GM19043 (cell line): ENCODE data around the gene TLK1.
A peak's percentile ranks its signal among the peaks of the same experiment; 100 is the strongest.
"Not testable (repeated sequence)": the region's sequence is repeated elsewhere in the genome, so short reads cannot be mapped to it uniquely, and the experiment has no call there.

Source experiments
- ATAC-seq: cut with Tn5 transposase; IDR thresholded peaks from one replicate; pipeline ENCODE4 v1.9.1; 2021; ENCODE audit warnings: low read depth; ENCODE audit not compliant: unreplicated experiment

The TLK1 gene

DNA sequence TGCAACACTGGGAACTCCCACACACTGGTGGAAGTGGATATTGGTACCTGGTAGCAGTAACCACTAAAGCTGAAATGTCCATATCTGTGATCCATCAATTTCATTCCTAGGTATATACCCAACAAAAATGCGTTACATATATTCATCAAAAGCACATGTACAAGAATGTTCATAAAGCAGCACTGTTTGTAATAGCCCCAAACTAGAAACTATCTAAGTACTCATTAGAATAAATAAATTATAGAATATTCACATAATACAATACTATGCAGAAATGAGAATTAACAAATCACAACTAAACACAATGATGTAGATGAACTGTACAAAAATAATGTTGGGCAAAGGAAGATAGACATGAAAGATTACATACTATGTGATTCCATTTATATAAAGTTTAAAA, 11.1 kb upstream of the TLK1 start:
- ATAC-seq: no peak

DNA sequence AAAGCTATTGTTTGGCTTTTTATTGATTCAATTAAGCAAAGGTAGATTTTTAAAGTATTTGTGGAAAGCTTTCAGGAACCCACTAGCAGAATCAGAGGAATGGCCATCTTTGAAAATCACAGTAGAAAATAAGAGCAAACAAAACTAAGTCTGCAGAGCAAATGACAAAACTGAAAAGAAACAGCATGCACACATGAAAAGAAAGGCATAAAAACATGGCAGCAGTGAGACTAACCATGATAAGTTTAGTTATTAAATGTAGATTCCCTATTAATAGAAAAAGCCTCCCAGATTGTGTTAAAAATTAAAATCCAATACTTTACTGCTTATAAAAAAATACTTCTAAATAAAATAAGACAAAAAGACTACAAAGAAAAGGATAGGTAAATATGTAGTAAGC, 9.1 kb upstream of the TLK1 start:
- no peak for ATAC-seq

DNA sequence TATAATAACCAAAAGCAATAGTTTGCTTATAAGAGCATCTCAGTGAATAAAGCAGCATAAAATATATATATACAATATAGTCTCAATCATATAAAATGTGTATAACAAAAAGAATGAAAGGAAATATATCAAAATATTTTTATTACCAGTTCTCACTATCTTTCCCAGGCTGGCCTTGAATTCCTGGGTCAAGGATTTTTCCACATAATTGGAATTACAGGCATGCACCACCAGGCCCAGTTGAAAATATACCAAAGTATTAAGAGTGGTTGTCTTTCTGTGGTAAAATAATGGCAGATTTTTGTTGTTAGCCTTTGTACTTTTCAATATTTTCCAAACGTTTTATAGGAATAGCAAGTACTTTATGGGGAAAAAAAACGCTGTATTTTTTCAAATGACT, 8.6 kb upstream of the TLK1 start:
- ATAC-seq: no peak

DNA sequence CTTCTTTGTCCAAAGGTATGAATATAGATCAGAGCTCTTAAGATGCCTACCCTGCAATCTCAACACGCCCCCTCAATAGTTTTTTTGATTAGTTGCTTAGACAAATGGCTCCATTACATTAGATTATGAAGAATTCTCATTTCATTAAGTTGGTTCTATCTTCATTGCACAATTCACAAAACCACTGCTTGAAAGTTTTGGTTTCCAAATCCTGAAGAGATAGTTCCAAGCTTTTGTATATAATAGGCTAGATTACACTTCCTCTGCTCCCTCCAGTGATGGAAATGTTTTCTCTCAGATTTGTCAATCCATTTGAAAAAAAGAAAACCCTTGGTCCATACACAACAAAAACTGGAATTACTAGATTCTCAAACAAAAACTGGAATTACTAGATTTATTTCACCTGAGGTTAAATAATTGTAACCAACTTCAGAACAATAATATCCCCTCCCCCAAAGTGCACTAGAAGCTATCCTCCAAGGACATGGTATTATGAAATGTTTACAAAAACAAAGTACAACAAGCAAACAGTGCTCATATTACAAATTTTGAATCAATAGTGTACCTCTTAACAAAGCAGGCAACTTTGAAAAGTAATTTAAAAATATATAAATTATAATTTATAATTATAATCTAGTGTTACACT, 6.8 kb upstream of the TLK1 start:
- no peak for ATAC-seq

DNA sequence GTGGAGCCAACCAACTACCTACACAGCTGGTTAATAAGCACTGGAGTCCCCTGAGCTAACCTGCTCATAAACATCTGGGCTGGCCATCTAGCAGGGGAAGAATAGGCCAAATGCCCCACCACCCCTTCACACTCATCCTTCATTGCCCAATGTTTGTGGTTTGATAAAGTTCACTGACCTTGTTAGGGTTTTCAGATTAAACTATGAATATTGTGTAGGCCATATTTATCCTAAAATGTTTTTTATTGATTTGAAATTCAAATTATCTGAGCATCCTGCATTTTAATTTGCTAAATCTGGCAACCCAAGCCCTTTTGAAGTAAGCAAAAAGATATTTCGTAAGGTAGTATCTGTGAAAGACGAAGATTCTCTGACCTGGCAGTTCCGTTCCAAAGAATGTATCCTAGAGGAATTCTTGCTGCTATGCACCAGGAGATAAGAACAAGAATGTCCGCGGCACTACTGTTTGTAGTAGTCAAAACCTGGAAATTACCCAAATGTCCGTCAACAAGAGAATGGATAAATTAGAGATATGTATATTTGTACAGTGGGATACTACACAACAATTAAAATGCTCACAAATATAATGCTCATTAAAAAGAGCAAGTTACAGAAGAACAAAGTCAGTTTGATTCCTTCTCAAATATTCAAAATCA, 5.8 kb upstream of the TLK1 start:
- no peak for ATAC-seq

DNA sequence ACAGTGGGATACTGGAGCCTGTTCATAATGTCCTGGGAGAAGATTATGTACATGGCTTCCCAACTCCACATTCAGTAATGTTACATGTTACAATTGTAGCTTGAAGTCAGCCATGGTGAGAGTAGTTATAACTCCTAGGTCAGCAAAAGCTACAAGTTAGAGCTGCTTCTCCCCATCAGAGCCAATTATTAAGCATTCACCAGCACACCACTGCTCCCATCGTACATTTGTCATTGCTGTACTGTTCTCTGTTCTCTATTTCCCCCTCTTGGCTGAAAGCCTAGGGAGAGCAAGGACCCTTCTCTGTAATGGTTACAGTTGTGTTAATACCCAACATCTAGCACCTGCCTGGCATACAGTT, 5.3 kb upstream of the TLK1 start:
- no peak for ATAC-seq

DNA sequence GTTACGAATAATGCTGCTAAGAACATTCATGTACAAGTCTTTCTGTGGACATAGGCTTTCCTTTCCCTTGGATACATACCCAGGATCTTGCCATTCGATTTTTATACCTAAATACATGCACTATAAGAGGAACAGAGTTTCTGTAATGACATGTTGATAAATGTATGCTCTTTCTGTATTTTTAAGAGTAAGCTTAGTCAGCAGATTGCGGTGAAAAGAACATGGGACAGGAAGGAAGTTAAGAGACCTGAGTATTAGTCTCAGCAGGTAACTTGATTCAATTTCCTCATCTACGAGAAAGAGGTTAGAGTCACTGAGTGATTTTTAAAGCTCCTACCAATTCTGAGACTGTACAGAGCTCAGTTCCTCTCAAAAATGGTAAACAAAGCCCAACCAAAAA, 2.6 kb upstream of the TLK1 start:
- no peak for ATAC-seq

DNA sequence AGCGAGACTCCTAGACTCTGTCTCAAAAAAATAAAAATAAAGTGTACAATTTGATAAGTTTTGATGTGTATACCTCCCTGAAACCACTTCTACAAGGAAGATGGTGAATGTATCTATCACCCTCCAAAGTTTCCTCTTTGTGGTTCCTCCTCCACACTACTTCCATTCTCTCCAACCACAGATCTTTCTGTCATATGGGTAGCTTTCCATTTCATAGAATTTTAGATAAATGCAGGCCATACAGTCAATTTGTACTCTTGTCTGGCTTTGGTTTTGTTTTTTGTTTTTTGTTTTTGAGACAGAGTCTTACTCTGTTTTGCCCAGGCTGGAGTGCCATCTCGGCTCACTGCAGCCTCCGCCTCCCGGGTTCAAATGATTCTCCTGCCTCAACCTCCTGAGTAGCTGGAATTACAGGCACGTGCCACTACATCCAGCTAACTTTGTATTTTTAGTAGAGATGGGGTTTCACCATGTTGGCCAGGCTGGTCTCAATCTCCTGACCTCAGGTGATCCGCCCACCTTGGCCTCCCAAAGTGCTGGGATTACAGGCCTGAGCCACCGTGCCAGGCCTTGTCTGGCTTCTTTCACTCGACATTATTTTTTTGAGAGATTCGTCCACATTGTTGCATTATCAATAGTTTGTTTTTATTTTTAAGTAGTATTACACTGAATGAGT, 2.0 kb upstream of the TLK1 start:
- ATAC-seq: not testable (repeated sequence)

DNA sequence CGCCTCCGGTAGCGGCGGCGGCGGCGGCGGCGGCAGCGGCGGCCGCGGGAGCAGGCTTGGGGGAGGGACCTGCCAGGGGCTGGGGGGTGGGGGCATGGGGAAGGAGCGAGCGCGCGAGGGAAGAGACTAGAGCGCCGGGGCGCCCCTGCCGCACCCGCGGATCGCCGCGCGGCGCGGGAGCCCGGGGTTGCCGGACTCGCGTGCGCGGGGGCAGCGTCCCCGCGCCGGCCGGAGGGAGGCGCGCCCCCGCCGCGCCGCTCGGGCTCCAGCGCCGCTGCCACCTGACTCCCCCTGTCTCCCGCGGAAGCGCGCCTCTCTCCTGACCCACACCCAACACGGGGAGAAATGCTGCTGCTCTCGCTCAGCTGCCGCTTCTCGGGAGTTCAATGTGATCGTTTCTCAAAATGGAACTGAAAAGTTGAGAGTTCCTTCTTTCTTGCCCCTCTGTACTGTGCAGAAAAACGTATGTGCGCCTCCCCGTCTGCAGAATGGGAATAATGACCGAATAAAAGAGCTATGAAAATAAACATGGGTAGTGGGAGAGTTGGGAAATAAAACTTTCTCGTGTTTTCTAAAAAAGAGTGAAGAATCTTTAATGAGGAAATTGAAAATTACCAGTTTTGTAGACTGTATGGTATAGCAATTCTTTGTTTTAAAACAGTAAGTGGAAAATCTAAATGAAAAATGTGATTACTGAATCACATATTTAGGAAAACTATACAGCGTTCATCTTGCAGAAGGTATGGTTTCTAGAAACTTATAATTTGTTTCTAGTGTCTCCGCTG, 455 bp upstream of the TLK1 start:
- ATAC-seq: peak; percentile 43

DNA sequence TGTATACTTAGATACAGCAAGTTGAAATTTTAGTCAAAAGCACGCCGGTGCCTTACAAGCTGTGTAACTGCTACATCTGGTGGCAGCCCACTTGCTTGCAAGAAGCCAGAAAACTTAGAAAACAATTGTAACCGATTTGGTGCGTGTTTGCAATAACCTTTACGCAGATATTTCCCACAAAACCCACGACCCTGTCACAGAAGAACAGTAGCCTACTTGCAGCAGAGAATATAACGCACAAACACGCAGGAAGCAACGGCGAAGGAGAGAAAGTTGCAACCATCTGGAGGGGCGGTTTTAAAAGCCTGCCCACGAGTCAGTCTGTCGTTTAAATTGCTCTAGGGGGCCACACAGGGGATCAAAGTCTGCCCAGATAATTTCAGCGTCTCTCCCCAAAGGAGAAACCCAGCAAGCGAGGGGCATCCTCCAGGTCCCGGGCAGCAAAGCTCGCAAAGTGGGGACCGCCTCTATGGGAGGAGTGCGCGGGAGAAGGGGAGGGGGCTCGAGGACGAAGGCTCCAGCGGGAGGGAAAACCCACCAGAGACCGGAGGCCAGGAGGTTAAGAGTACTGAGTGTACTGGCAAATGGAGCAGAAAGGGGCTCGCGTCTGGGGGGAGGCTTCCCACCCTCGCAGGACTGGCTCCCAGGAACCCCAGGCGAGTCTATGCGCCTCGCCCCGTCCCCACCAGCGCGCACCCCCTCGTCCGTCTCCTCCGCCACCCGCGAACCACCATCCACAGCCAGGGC, 1.1 kb downstream of the TLK1 start:
- ATAC-seq: no peak

DNA sequence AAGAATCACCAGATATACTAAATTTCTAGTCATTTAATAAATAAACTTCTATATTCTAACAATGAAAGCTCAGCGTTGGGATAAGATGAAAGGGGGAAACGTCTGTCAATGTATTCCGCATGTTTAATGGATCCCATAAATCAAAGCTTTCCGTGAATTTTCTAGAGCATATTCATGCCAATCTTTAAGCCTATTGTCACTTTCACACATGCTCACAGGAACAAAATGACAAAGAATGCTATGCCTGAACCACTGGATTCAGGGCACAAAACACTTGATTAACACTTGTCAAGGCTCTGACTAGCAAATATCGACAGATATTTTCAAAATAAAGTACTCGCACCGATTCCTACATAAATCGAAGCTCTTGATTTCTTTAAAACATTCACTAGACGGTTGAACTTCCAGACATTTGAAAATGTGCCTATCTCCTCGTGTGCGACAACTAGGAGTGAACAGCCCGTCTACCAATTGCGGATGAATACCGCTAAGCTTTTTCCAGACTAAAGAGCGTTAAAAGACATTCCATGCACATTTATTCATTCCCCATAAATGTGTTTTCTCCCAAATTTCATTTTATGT, 1.8 kb downstream of the TLK1 start:
- no peak for ATAC-seq

DNA sequence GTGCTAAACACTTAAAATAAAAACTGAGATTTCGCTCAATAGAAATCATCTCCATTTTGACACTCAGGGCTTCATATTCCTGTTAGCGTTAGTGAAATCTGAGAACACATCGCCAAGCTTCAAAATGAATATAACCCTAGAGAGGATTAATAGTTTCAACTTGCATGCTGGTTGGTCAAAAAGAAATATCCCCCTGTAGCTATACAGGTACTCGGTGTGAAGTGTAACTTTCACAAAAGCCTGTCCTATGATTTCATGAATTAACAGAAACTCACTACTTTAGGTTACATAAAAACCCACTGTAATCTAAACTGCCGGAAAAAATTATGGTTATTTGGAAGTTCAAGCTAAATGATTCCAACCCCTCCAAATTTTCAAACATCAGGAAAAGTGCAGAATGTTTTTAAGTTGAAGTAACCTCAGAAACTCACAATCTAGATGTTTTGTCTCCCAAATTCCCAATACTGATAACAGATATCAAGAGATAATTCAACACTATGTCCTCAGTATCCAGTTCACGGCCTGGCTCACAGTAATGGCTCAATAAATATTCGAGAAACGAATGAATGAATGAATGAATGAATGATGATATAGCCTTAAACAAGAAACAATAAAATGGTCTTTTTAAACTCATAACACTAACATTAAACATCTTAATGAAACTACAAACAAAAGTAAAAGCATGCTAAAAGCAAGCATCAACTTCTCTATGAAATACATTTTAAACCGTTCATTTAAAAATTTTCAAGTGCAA, 2.5 kb downstream of the TLK1 start:
- no peak for ATAC-seq

DNA sequence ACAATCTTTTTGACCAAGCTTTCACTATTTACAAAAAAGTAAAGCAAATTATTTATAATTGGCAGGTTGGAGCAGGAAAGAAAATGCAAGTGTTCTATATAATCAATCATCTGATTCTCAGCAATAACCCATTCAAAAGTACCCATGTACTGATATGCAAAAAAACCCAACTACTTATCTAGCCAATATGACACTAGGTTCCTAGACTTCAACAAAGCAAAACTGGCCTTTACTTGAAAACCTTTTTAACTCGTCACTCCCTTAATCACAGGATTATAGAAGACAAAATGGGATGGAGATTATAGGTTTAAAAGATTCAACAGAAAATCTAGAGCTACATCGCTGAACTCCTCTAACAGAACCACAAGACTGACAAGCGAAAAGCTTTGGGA, 3.6 kb downstream of the TLK1 start:
- ATAC-seq: no peak

DNA sequence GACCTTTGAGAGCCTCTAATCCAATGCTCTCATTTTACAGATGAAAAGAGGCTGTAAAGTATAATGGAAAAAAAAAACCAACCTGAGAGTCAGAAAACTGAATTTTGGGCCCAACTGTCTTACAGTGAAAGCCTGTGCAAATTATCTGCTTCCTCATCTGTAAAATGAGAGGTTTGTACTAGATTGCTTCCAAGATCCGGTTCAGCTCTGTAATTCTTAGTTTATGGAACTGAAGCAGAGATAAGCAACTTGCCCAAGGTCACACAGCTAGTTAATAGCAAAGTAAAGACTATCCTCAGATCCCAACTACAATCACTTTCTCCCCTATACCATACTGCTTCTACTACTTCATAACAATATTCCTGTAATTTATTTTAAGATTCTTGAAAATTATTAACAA, 6.3 kb downstream of the TLK1 start:
- ATAC-seq: no peak

DNA sequence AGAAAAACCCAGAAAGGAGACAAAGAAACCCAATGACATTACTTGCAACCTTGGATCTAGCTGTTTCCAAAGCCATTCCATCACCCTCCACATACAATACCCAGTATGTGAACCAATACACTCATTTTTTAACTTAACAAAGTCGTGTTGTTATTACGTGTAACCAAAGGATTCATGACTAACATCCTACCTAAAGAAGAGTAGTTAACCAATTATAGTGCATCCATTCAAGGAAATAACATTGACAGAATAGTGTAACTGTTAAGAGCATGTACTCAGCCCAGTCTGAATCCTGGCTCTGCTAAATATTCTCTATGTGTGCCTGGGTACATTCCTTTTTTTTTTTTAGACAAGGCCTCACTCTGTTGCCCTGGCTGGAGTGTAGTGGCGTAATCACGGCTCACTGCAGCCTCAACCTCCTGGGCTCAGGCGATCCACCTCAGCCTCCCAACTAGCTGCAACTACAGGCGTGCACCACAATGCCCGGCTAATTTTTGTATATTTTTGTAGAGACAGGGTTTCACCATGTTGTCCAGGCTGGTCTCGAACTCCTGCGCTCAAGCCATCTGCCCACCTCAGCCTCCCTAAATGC, 9.9 kb downstream of the TLK1 start:
- ATAC-seq: no peak

DNA sequence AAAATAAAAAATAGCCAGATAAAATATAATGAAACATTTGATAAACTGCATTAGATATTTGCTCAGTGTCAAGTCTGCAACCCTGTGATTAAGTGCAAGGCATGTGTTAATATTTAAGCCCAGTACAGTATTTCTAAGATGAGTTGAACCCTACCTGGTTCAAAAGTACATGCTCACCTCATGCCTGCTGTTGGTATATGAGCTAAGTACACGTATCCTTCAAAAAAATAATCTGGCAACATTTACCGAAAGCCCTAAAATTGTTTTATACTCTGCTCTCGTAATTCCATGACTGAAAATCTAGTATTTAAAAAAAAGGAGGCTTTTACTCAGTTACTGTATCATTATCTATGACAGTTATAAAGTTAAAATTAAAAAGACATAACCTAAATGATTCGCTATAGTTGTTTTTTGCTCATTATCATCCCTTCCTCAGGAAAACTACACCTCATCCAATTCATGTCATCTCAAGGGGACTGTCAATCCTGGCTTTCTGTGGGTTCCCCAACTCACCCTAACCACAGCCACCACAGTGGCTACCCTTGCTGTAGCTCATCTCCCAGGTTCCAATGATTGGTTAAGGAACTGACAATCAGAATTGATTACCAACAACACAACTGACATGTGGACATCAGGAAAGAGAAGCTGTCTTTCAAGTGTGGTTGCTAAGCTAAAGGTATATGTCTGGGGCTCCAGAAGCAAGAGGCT, 10.6 kb downstream of the TLK1 start:
- no peak for ATAC-seq

DNA sequence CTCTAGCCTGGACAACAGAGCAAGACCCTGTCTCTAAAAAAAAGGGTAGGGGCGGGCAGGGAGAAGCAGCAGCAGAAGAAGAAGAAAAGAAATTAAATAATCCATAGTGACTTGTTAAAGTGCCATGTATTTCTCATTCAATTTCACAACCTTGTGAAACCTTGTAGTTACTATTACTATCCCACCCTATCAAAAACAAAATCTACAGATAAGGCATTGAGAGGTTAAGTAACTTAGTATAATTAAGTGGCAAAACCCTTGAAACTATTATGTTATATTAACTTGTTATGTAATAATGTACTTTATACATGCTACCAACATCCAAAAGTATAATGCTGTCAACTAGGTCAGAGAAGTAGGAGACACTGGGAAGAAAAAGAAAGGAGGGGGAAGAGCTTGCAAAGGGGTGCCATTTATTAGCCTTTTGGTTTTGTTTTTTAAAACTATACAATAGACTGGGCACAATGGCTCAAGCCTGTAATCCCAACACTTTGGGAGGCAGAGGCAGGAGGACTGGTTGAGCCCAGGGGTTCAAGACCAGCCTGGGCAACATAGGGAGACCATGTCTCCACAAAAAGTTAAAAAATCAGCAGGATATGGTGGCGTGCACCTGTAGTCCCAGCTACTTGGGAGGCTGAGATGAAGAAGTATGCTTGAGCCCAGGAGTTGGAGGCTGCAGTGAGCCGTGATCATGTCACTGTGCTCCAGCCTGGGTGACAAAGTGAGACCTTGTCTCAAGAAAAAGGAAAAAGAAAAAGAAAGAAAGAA, 11.3 kb downstream of the TLK1 start:
- no peak for ATAC-seq

DNA sequence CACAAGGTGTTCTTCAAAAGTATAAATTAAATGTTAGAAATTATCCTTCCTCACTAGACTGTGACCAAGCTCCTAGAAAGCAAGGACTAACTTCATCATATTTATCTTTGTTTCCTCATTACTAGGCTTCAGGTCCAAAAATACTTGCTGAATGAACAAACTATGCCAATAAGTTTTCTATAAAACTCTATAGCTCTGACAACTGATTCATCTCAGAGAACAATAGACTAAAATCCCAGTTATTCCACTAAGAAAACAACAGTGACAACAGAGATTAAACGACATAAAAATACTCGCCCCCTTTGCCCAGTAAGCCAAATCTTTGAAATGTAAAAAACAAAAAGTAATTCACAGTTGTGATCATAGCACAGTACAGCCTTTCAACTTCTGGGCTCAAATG, 13.6 kb downstream of the TLK1 start:
- ATAC-seq: no peak
